WERI-Rb-1 (cell line): ENCODE data around the gene A4GNT.

ENCODE experiments used
- DNase-seq: peaks from one replicate; pipeline ENCODE4 v3.0.0-alpha.2; 2020
- H3K27ac ChIP-seq: fragments of 250-450 bp; sonication (Bioruptor Pico); 2 replicates; pipeline ENCODE4 v1.5.1; 2020; ENCODE audit warnings: mild to moderate bottlenecking, moderate library complexity
- H3K27me3 ChIP-seq: fragments of 250-450 bp; sonication (Bioruptor Pico); 2 replicates; pipeline ENCODE4 v1.5.1; 2021; ENCODE audit warnings: mild to moderate bottlenecking, low read depth, moderate library complexity; ENCODE audit not compliant: insufficient read depth, severe bottlenecking
- H3K36me3 ChIP-seq: fragments of 250-450 bp; sonication (Bioruptor Pico); 2 replicates; pipeline ENCODE4 v1.5.1; 2020; ENCODE audit warnings: mild to moderate bottlenecking, moderate library complexity
- H3K4me3 ChIP-seq: 2 replicates; pipeline ENCODE4 v1.5.1; 2011; ENCODE audit warnings: low read depth, mild to moderate bottlenecking, control low read depth, low read length
- H3K9me3 ChIP-seq: fragments of 250-450 bp; sonication (Bioruptor Pico); 2 replicates; pipeline ENCODE4 v1.5.1; 2021; ENCODE audit warnings: mild to moderate bottlenecking, moderate library complexity; ENCODE audit not compliant: severe bottlenecking
- CTCF ChIP-seq: IDR thresholded peaks from 2 replicates; pipeline ENCODE4 v1.5.1; 2011; ENCODE audit warnings: low read depth, mild to moderate bottlenecking, control low read depth, inconsistent platforms, low read length

Gene A4GNT

GRCh38 chr3:138127636-138128365, 4.4 kb downstream of the A4GNT start:
- H3K9me3 ChIP-seq, result no peaks in the 10 kb centered on the region
- no peak overlapping the region for H3K4me3 ChIP-seq
- H3K36me3 ChIP-seq, result no peaks in the 10 kb centered on the region
- no peaks in the 10 kb centered on the region for H3K27me3 ChIP-seq
- no peak for DNase-seq
- no peak overlapping the region for H3K27ac ChIP-seq
- TF ChIP-seq CTCF, result no peak

- H3K36me3 ChIP-seq, result no peaks in the 10 kb centered on the region
- H3K9me3 ChIP-seq, result no peaks in the 10 kb centered on the region
- no peak overlapping the region for H3K27ac ChIP-seq
- no peak for TF ChIP-seq CTCF
- no peak overlapping the region for H3K4me3 ChIP-seq
- DNase-seq, result no peak
- no peaks in the 10 kb centered on the region for H3K27me3 ChIP-seq
Observed at GRCh38 chr3:138125548-138126221, 6.5 kb downstream of the A4GNT start.

GRCh38 chr3:138124706-138125355, 7.4 kb downstream of the A4GNT start:
- DNase-seq, result no peak
- H3K36me3 ChIP-seq, result no peaks in the 10 kb centered on the region
- no peak overlapping the region for H3K4me3 ChIP-seq
- no peak for TF ChIP-seq CTCF
- no peaks in the 10 kb centered on the region for H3K27me3 ChIP-seq
- no peak overlapping the region for H3K27ac ChIP-seq
- no peaks in the 10 kb centered on the region for H3K9me3 ChIP-seq

GRCh38 chr3:138124188-138124587, 8.0 kb downstream of the A4GNT start:
- Histone ChIP-seq H3K27ac (no peak overlapping the region), H3K36me3 (no peaks in the 10 kb centered on the region), H3K9me3 (no peaks in the 10 kb centered on the region), H3K27me3 (no peaks in the 10 kb centered on the region), H3K4me3 (no peak overlapping the region)
- DNase-seq, result no peak
- TF ChIP-seq CTCF, result no peak

- H3K4me3 ChIP-seq, result no peak overlapping the region
- no peak overlapping the region for H3K27ac ChIP-seq
- TF ChIP-seq CTCF, result no peak
- no peaks in the 10 kb centered on the region; the same call in 1 of the 2 replicates for H3K36me3 ChIP-seq
- DNase-seq, result peak; percentile 22
- H3K9me3 ChIP-seq, result no peaks in the 10 kb centered on the region
- H3K27me3 ChIP-seq, result no peaks in the 10 kb centered on the region
Observed at GRCh38 chr3:138119423-138119766, 12.8 kb downstream of the A4GNT start.
